Neural progenitor cell (in vitro differentiated cells): ENCODE results near the gene MPL.

Source experiments
- EZH2 ChIP-seq: fragments of 200-600 bp; sonication (generic); IDR thresholded peaks from 2 replicates; pipeline ENCODE4 v1.6.1; 2017; ENCODE audit warnings: antibody characterized with exemption, mild to moderate bottlenecking, moderate library complexity
- TF ChIP-seq, protein P1 (sequence below): fragments of 200-600 bp; sonication (generic); IDR thresholded peaks from 2 replicates; pipeline ENCODE4 v1.5.1; 2017; ENCODE audit warnings: antibody characterized with exemption, mild to moderate bottlenecking

DNA sequence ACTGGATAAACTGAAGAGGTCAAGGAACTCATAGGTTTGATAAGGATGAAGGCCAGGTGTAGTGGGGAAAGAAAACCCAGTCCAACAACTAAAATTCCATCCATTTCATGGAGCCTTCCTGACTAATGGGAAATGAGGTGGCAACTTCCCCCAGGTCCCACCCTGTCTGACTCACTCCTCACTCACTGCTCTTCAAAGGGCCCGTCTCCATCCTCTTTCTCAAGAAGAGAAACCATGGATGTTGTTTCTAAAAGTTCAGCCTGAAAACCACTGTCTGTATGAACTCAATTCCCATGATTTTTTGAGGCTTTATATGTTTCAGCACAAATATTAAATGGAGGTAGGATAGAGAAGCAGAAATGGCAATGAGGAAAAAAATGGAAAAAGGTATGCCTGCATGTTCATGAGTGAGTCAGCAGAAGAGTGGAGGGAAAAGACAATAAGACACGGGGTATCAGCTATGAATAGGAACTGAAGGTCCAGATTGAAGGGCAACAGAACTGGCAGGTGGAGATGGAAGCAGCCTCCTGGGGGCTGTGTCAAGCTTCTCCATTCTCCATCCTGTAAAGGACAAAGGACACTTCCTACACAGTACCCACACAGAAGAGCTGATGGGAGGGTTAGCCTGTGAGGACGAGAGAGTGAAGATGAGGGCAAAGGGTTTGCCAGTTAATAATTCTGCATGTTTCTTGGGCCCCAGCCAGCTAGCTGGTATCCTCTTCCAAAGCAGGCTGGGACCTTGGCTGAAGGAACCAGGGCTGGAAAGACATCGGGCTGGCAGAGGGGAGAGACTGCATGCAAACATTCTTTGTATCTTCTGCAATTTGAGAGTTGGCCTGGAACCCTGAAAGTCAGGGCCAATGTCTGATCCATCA is 35.7 kb downstream of the MPL start:
- TF ChIP-seq, protein P1, sequence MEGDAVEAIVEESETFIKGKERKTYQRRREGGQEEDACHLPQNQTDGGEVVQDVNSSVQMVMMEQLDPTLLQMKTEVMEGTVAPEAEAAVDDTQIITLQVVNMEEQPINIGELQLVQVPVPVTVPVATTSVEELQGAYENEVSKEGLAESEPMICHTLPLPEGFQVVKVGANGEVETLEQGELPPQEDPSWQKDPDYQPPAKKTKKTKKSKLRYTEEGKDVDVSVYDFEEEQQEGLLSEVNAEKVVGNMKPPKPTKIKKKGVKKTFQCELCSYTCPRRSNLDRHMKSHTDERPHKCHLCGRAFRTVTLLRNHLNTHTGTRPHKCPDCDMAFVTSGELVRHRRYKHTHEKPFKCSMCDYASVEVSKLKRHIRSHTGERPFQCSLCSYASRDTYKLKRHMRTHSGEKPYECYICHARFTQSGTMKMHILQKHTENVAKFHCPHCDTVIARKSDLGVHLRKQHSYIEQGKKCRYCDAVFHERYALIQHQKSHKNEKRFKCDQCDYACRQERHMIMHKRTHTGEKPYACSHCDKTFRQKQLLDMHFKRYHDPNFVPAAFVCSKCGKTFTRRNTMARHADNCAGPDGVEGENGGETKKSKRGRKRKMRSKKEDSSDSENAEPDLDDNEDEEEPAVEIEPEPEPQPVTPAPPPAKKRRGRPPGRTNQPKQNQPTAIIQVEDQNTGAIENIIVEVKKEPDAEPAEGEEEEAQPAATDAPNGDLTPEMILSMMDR = no peak
- no peak for TF ChIP-seq EZH2
